ENCODE results near the gene GLIPR1.
"Not testable (repeated sequence)": the region's sequence is repeated elsewhere in the genome, so short reads cannot be mapped to it uniquely, and the experiment has no call there.

GLIPR1 gene

GRCh38 chr12:75483431-75483830 is 2.9 kb downstream of the GLIPR1 start:
- no peak for TF ChIP-seq CTCF (IDR thresholded peaks at IDR 0.05; ENCODE audit: low read depth, low read length, missing control alignments)
- peak overlapping the region; percentile 20; the same call in 1 of the 2 replicates for H3K4me3 ChIP-seq (replicated peaks; ENCODE audit: low read depth, low read length)
- DNase-seq (ENCODE audit: extremely low read depth, low read depth), result no peak

GRCh38 chr12:75484450-75484849 is 3.9 kb downstream of the GLIPR1 start:
- not testable (repeated sequence) for DNase-seq (ENCODE audit: extremely low read depth, low read depth); H3K4me3 ChIP-seq (replicated peaks; ENCODE audit: low read depth, low read length)

- no peak for TF ChIP-seq CTCF (IDR thresholded peaks at IDR 0.05; ENCODE audit: low read depth, low read length, missing control alignments)
- DNase-seq (ENCODE audit: extremely low read depth, low read depth), result no peak
- no peak overlapping the region for H3K4me3 ChIP-seq (replicated peaks; ENCODE audit: low read depth, low read length)
These were observed 6.8 kb downstream of the GLIPR1 start for GRCh38 chr12:75487308-75487707.

- peak; percentile 51 for TF ChIP-seq CTCF (IDR thresholded peaks at IDR 0.05; ENCODE audit: low read depth, low read length, missing control alignments)
- H3K4me3 ChIP-seq (replicated peaks; ENCODE audit: low read depth, low read length), result no peak overlapping the region
- no peak for DNase-seq (ENCODE audit: extremely low read depth, low read depth)
These were observed 8.0 kb downstream of the GLIPR1 start for GRCh38 chr12:75488553-75488952.

- no peak for TF ChIP-seq CTCF (IDR thresholded peaks at IDR 0.05; ENCODE audit: low read depth, low read length, missing control alignments)
- H3K4me3 ChIP-seq (replicated peaks; ENCODE audit: low read depth, low read length), result no peak overlapping the region
- no peak for DNase-seq (ENCODE audit: extremely low read depth, low read depth)
These were observed 8.6 kb downstream of the GLIPR1 start for GRCh38 chr12:75489187-75489586.

GRCh38 chr12:75489613-75490210 is 9.2 kb downstream of the GLIPR1 start:
- TF ChIP-seq CTCF (IDR thresholded peaks at IDR 0.05; ENCODE audit: low read depth, low read length, missing control alignments), result no peak
- no peak overlapping the region for H3K4me3 ChIP-seq (replicated peaks; ENCODE audit: low read depth, low read length)
- no peak for DNase-seq (ENCODE audit: extremely low read depth, low read depth)

- no peak overlapping the region for H3K4me3 ChIP-seq (replicated peaks; ENCODE audit: low read depth, low read length)
- DNase-seq (ENCODE audit: extremely low read depth, low read depth), result no peak
- no peak for TF ChIP-seq CTCF (IDR thresholded peaks at IDR 0.05; ENCODE audit: low read depth, low read length, missing control alignments)
These were observed 10.6 kb downstream of the GLIPR1 start for GRCh38 chr12:75491169-75491568.
